ENCODE measurements around the gene NKX1-1. TPM values are rescaled to one million over a fixed set of nuclear protein-coding genes. Genes with fewer than 3 reads are reported as not detected.

NKX1-1 gene
- total RNA-seq (not detected), polyA plus RNA-seq (not detected)
- long read RNA-seq, donor 1 = 0 reads
- long read RNA-seq, donor 2 = 0 reads
- long read RNA-seq, donor 3 = 0 reads
- long read RNA-seq, donor 4 = 0 reads
- long read RNA-seq, donor 5 = 0 reads
- long read RNA-seq, donor 6 = 0 reads
- long read RNA-seq, donor 7 = 0 reads
- long read RNA-seq, donor 8 = 0 reads
- long read RNA-seq, donor 9 = 0 reads
- long read RNA-seq, donor 10 = 0 reads

- H3K27ac ChIP-seq = no peak within 1 kb of the TSS
- intact Hi-C loops (cut with DNase I; ENCODE audit: low total_unique reads) = no loop called here
- H3K27me3 ChIP-seq = peaks cover 73 to 100% (median 100%) of the 10 kb centered on the region in 3 donors
- TF ChIP-seq CTCF (IDR thresholded peaks at IDR 0.05) = no peak
- TF ChIP-seq POLR2AphosphoS5 (IDR thresholded peaks at IDR 0.05) = no peak
- TF ChIP-seq EP300 (IDR thresholded peaks at IDR 0.05) = no peak
- TF ChIP-seq POLR2A (IDR thresholded peaks at IDR 0.05) = no peak
- H3K4me1 ChIP-seq = peaks cover 17 to 67% (median 41%) of the 10 kb centered on the region in 4 donors
- H3K36me3 ChIP-seq = no peaks in the 10 kb centered on the region
- DNase-seq = peak; percentile 6 to 7
- no peak within 1 kb of the TSS for H3K4me3 ChIP-seq
- 5 to 13% (median 7%) methylated on average over 22 to 87 of the region's 91 CpGs for WGBS, 5 donors
- H3K9me3 ChIP-seq = no peaks in the 10 kb centered on the region
These were observed at the start of gene NKX1-1 for GRCh38 chr4:1406394-1406980. NKX1-1 (minus strand) TSS chr4:1406442; CDS start chr4:1406442, 0 bp downstream.

GRCh38 chr4:1453731-1454130, 47.5 kb upstream of the NKX1-1 start:
- Histone ChIP-seq H3K27ac (no peak overlapping the region), H3K4me3 (no peak overlapping the region), H3K9me3 (peaks cover 0 to 6% (median 0%) of the 10 kb centered on the region in 4 donors), H3K4me1 (no peaks in the 10 kb centered on the region), H3K27me3 (peaks cover 0 to 40% (median 18%) of the 10 kb centered on the region in 3 donors), H3K36me3 (no peaks in the 10 kb centered on the region)
- TF ChIP-seq POLR2A (IDR thresholded peaks at IDR 0.05) (no peak), POLR2AphosphoS5 (IDR thresholded peaks at IDR 0.05) (no peak), EP300 (IDR thresholded peaks at IDR 0.05) (no peak), CTCF (IDR thresholded peaks at IDR 0.05) (no peak)
- intact Hi-C loops (cut with DNase I; ENCODE audit: low total_unique reads) = no loop called here
- no peak for DNase-seq
- WGBS, 5 donors = 86 to 97% (median 91%) methylated on average over 2 of the region's 2 CpGs

GRCh38 chr4:1452431-1453051, 46.3 kb upstream of the NKX1-1 start:
- Histone ChIP-seq H3K4me1 (no peaks in the 10 kb centered on the region), H3K36me3 (no peaks in the 10 kb centered on the region), H3K4me3 (no peak overlapping the region), H3K27me3 (peaks cover 0 to 43% (median 13%) of the 10 kb centered on the region in 3 donors), H3K27ac (no peak overlapping the region), H3K9me3 (peaks cover 0 to 6% (median 0%) of the 10 kb centered on the region in 4 donors)
- intact Hi-C loops (cut with DNase I; ENCODE audit: low total_unique reads) = no loop called here
- TF ChIP-seq POLR2AphosphoS5 (IDR thresholded peaks at IDR 0.05) = no peak
- WGBS, 5 donors = 56 to 71% (median 67%) methylated on average over 5 of the region's 5 CpGs
- DNase-seq = no peak

GRCh38 chr4:1451752-1452122, 45.5 kb upstream of the NKX1-1 start:
- TF ChIP-seq POLR2A (IDR thresholded peaks at IDR 0.05) = no peak
- H3K36me3 ChIP-seq = no peaks in the 10 kb centered on the region
- H3K4me1 ChIP-seq = no peaks in the 10 kb centered on the region
- H3K27ac ChIP-seq = no peak overlapping the region
- peaks cover 0 to 50% (median 13%) of the 10 kb centered on the region in 3 donors for H3K27me3 ChIP-seq
- peaks cover 0 to 6% (median 0%) of the 10 kb centered on the region in 4 donors for H3K9me3 ChIP-seq
- H3K4me3 ChIP-seq = no peak overlapping the region
- intact Hi-C loops (cut with DNase I; ENCODE audit: low total_unique reads) = no loop called here
- peak in 1 of 2 donors; percentile 7 for DNase-seq
- 54 to 68% (median 63%) methylated on average over 2 to 3 of the region's 3 CpGs for WGBS, 5 donors

GRCh38 chr4:1451106-1451751, 45.0 kb upstream of the NKX1-1 start:
- 73 to 80% (median 78%) methylated on average over 15 to 18 of the region's 18 CpGs for WGBS, 5 donors
- peak in 1 of 2 donors; percentile 22 for DNase-seq
- Histone ChIP-seq H3K4me3 (no peak overlapping the region), H3K27ac (no peak overlapping the region), H3K36me3 (no peaks in the 10 kb centered on the region), H3K27me3 (peaks cover 0 to 55% (median 13%) of the 10 kb centered on the region in 3 donors), H3K4me1 (no peaks in the 10 kb centered on the region), H3K9me3 (peaks cover 0 to 6% (median 0%) of the 10 kb centered on the region in 4 donors)
- TF ChIP-seq POLR2A (IDR thresholded peaks at IDR 0.05) (no peak), CTCF (IDR thresholded peaks at IDR 0.05) (no peak), EP300 (IDR thresholded peaks at IDR 0.05) (no peak), POLR2AphosphoS5 (IDR thresholded peaks at IDR 0.05) (no peak)
- intact Hi-C loops (cut with DNase I; ENCODE audit: low total_unique reads) = no loop called here
